HG02678 (cell line): ENCODE data around the gene UCMA.
"Not testable (repeated sequence)": the region's sequence is repeated elsewhere in the genome, so short reads cannot be mapped to it uniquely, and the experiment has no call there.

Source experiments
- ATAC-seq: cut with Tn5 transposase; IDR thresholded peaks from one replicate; pipeline ENCODE4 v1.9.1; 2021; ENCODE audit warnings: mild to moderate bottlenecking, moderate library complexity; ENCODE audit not compliant: unreplicated experiment

The UCMA gene

GRCh38 chr10:13234172-13234571 lies at the start of gene UCMA:
Gene UCMA, minus strand, starts transcription at chr10:13234374. Its CDS starts 116 bp downstream, at chr10:13234258.
- no peak for ATAC-seq

GRCh38 chr10:13282348-13282747 lies 48.2 kb upstream of the UCMA start:
- not testable (repeated sequence) for ATAC-seq

GRCh38 chr10:13276749-13277365 lies 42.7 kb upstream of the UCMA start:
- no peak for ATAC-seq

GRCh38 chr10:13276146-13276545 lies 42.0 kb upstream of the UCMA start:
- not testable (repeated sequence) for ATAC-seq

- ATAC-seq = no peak
Measured at GRCh38 chr10:13272164-13272571, 38.0 kb upstream of the UCMA start.

GRCh38 chr10:13271552-13272163 lies 37.5 kb upstream of the UCMA start:
- ATAC-seq = no peak

- no peak for ATAC-seq
Measured at GRCh38 chr10:13270877-13271551, 36.8 kb upstream of the UCMA start.

- no peak for ATAC-seq
Measured at GRCh38 chr10:13268841-13269240, 34.7 kb upstream of the UCMA start.

GRCh38 chr10:13268310-13268709 lies 34.1 kb upstream of the UCMA start:
- ATAC-seq = no peak

GRCh38 chr10:13263591-13263990 lies 29.4 kb upstream of the UCMA start:
- ATAC-seq = no peak

GRCh38 chr10:13262433-13262832 lies 28.3 kb upstream of the UCMA start:
- ATAC-seq = no peak

GRCh38 chr10:13257621-13258140 lies 23.5 kb upstream of the UCMA start:
- ATAC-seq = no peak

- no peak for ATAC-seq
Measured at GRCh38 chr10:13256627-13257026, 22.5 kb upstream of the UCMA start.

- no peak for ATAC-seq
Measured at GRCh38 chr10:13253726-13254125, 19.6 kb upstream of the UCMA start.

- no peak for ATAC-seq
Measured at GRCh38 chr10:13247784-13248183, 13.6 kb upstream of the UCMA start.

GRCh38 chr10:13247246-13247645 lies 13.1 kb upstream of the UCMA start:
- ATAC-seq = no peak

GRCh38 chr10:13242260-13242659 lies 8.1 kb upstream of the UCMA start:
- ATAC-seq = not testable (repeated sequence)

- ATAC-seq = no peak
Measured at GRCh38 chr10:13241613-13242012, 7.4 kb upstream of the UCMA start.

GRCh38 chr10:13239923-13240322 lies 5.7 kb upstream of the UCMA start:
- no peak for ATAC-seq

- no peak for ATAC-seq
Measured at GRCh38 chr10:13238271-13239077, 4.3 kb upstream of the UCMA start.

GRCh38 chr10:13236638-13237037 lies 2.5 kb upstream of the UCMA start:
- ATAC-seq = no peak
